Central memory CD4-positive, alpha-beta T cell (primary cell): ENCODE measurements around the gene PSMA8.
"Not testable (repeated sequence)": the region's sequence is repeated elsewhere in the genome, so short reads cannot be mapped to it uniquely, and the experiment has no call there.

Experiments
- DNase-seq: peaks from one replicate; pipeline ENCODE4 v3.0.0; 2022
- total RNA-seq, 3 experiments: gene quantifications; one replicate each; lab custom pipeline; 2026; lab: John Stamatoyannopoulos, UW

Gene PSMA8
- 0.19 to 1.8 (median 0.82) reads per million in 3 experiments for total RNA-seq

GRCh38 chr18:26133652-26134051 lies at the start of gene PSMA8:
Gene PSMA8, plus strand, starts transcription at chr18:26133869. Its CDS starts 97 bp downstream, at chr18:26133966.
- DNase-seq: peak; percentile 59

- DNase-seq: no peak
These were observed 48.6 kb upstream of the PSMA8 start for GRCh38 chr18:26085056-26085455.

- DNase-seq: no peak
These were observed 46.7 kb upstream of the PSMA8 start for GRCh38 chr18:26086959-26087358.

- DNase-seq: no peak
These were observed 45.2 kb upstream of the PSMA8 start for GRCh38 chr18:26088487-26088886.

GRCh38 chr18:26089293-26090129 lies 44.2 kb upstream of the PSMA8 start:
- DNase-seq: peak; percentile 4

GRCh38 chr18:26090130-26091046 lies 43.3 kb upstream of the PSMA8 start, which contains the start of gene SS18:
Gene SS18, minus strand, starts transcription at chr18:26090613. Its CDS starts 44 bp downstream, at chr18:26090569.
- peak; percentile 90 for DNase-seq

GRCh38 chr18:26091047-26091630 lies 42.5 kb upstream of the PSMA8 start:
- DNase-seq: no peak

GRCh38 chr18:26096852-26097251 lies 36.8 kb upstream of the PSMA8 start:
- no peak for DNase-seq

- DNase-seq: no peak
These were observed 36.1 kb upstream of the PSMA8 start for GRCh38 chr18:26097563-26097962.

GRCh38 chr18:26103579-26103978 lies 30.1 kb upstream of the PSMA8 start:
- peak; percentile 3 for DNase-seq

GRCh38 chr18:26104035-26104434 lies 29.6 kb upstream of the PSMA8 start:
- DNase-seq: no peak

- DNase-seq: no peak
These were observed 14.4 kb upstream of the PSMA8 start for GRCh38 chr18:26119246-26119645.

- DNase-seq: no peak
These were observed 12.2 kb upstream of the PSMA8 start for GRCh38 chr18:26121476-26121875.

GRCh38 chr18:26121994-26122393 lies 11.7 kb upstream of the PSMA8 start:
- not testable (repeated sequence) for DNase-seq

GRCh38 chr18:26127786-26128185 lies 5.9 kb upstream of the PSMA8 start:
- no peak for DNase-seq

- not testable (repeated sequence) for DNase-seq
These were observed 5.5 kb upstream of the PSMA8 start for GRCh38 chr18:26128192-26128591.

GRCh38 chr18:26134107-26134506 lies 438 bp downstream of the PSMA8 start:
- DNase-seq: no peak

- DNase-seq: no peak
These were observed 1.9 kb downstream of the PSMA8 start for GRCh38 chr18:26135548-26135947.

- no peak for DNase-seq
These were observed 23.7 kb downstream of the PSMA8 start for GRCh38 chr18:26157326-26157725.

GRCh38 chr18:26159353-26159752 lies 25.7 kb downstream of the PSMA8 start:
- no peak for DNase-seq

GRCh38 chr18:26164571-26164970 lies 30.9 kb downstream of the PSMA8 start:
- no peak for DNase-seq

GRCh38 chr18:26167592-26167991 lies 33.9 kb downstream of the PSMA8 start:
- not testable (repeated sequence) for DNase-seq

- DNase-seq: no peak
These were observed 41.8 kb downstream of the PSMA8 start for GRCh38 chr18:26175481-26175880.
